GM18870 (cell line): ENCODE results near the gene RCC1.
"Not testable (repeated sequence)": the region's sequence is repeated elsewhere in the genome, so short reads cannot be mapped to it uniquely, and the experiment has no call there.

ENCODE experiments used
- ATAC-seq: cut with Tn5 transposase; IDR thresholded peaks from one replicate; pipeline ENCODE4 v1.9.1; 2021; ENCODE audit warnings: moderate library complexity; ENCODE audit not compliant: unreplicated experiment

RCC1 gene

GRCh38 chr1:28505406-28506187 is at the start of gene RCC1:
Gene RCC1 (plus strand): TSS chr1:28506043. CDS start chr1:28529867, 23,824 bp downstream.
- peak; percentile 59 for ATAC-seq

GRCh38 chr1:28456078-28456477 is 49.8 kb upstream of the RCC1 start:
- no peak for ATAC-seq

GRCh38 chr1:28457678-28458077 is 48.2 kb upstream of the RCC1 start:
- ATAC-seq = no peak

- no peak for ATAC-seq
Measured at GRCh38 chr1:28458237-28459228, 47.3 kb upstream of the RCC1 start.

GRCh38 chr1:28466226-28466778 is 39.5 kb upstream of the RCC1 start:
- no peak for ATAC-seq

GRCh38 chr1:28470146-28470545 is 35.7 kb upstream of the RCC1 start:
- ATAC-seq = no peak

- not testable (repeated sequence) for ATAC-seq
Measured at GRCh38 chr1:28479497-28479896, 26.3 kb upstream of the RCC1 start.

- no peak for ATAC-seq
Measured at GRCh38 chr1:28480308-28480707, 25.5 kb upstream of the RCC1 start.

GRCh38 chr1:28482138-28482537 is 23.7 kb upstream of the RCC1 start:
- no peak for ATAC-seq

- no peak for ATAC-seq
Measured at GRCh38 chr1:28482702-28483101, 23.1 kb upstream of the RCC1 start.

- no peak for ATAC-seq
Measured at GRCh38 chr1:28494737-28495136, 11.1 kb upstream of the RCC1 start.

- ATAC-seq = no peak
Measured at GRCh38 chr1:28499553-28499952, 6.3 kb upstream of the RCC1 start.

- no peak for ATAC-seq
Measured at GRCh38 chr1:28501925-28502324, 3.9 kb upstream of the RCC1 start.

- no peak for ATAC-seq
Measured at GRCh38 chr1:28503117-28503516, 2.7 kb upstream of the RCC1 start.

- no peak for ATAC-seq
Measured at GRCh38 chr1:28506907-28507246, 1.0 kb downstream of the RCC1 start.

- ATAC-seq = no peak
Measured at GRCh38 chr1:28507247-28507645, 1.4 kb downstream of the RCC1 start.

GRCh38 chr1:28507646-28508434 is 2.0 kb downstream of the RCC1 start:
- no peak for ATAC-seq

- no peak for ATAC-seq
Measured at GRCh38 chr1:28508435-28508754, 2.6 kb downstream of the RCC1 start.

- no peak for ATAC-seq
Measured at GRCh38 chr1:28509705-28510272, 3.9 kb downstream of the RCC1 start.

- ATAC-seq = no peak
Measured at GRCh38 chr1:28510273-28510969, 4.6 kb downstream of the RCC1 start.
